ENCODE measurements around the gene SHKBP1.

- TF ChIP-seq MAX (IDR thresholded peaks at IDR 0.05): no peak
- no peak for TF ChIP-seq CTCF (IDR thresholded peaks at IDR 0.05; ENCODE audit: low read depth, low read length, missing input control)
- TF ChIP-seq EGR1 (IDR thresholded peaks at IDR 0.05; ENCODE audit: low read depth in 2 of 2): no peak
Observed at GRCh38 chr19:40604647-40605215, 28.1 kb downstream of the SHKBP1 start.
